Measurements from ENCODE around the gene AIG1.
"Not testable (repeated sequence)": the region's sequence is repeated elsewhere in the genome, so short reads cannot be mapped to it uniquely, and the experiment has no call there.

AIG1 gene

GRCh38 chr6:143074101-143074500 is 13.4 kb downstream of the AIG1 start:
- no peak for DNase-seq (ENCODE audit: low spot score)
- no peak for TF ChIP-seq CTCF (IDR thresholded peaks at IDR 0.05; ENCODE audit: extremely low read depth, insufficient read depth, missing control alignments)
- in situ Hi-C loops (cut with MboI; ENCODE audit: low pct_unique_long_range_greater_than_20kb, low sequenced_read_pairs, unreplicated experiment) = no loop called here

GRCh38 chr6:143074670-143075318 is 14.1 kb downstream of the AIG1 start:
- in situ Hi-C loops (cut with MboI; ENCODE audit: low pct_unique_long_range_greater_than_20kb, low sequenced_read_pairs, unreplicated experiment) = no loop called here
- DNase-seq (ENCODE audit: low spot score) = no peak

DNA sequence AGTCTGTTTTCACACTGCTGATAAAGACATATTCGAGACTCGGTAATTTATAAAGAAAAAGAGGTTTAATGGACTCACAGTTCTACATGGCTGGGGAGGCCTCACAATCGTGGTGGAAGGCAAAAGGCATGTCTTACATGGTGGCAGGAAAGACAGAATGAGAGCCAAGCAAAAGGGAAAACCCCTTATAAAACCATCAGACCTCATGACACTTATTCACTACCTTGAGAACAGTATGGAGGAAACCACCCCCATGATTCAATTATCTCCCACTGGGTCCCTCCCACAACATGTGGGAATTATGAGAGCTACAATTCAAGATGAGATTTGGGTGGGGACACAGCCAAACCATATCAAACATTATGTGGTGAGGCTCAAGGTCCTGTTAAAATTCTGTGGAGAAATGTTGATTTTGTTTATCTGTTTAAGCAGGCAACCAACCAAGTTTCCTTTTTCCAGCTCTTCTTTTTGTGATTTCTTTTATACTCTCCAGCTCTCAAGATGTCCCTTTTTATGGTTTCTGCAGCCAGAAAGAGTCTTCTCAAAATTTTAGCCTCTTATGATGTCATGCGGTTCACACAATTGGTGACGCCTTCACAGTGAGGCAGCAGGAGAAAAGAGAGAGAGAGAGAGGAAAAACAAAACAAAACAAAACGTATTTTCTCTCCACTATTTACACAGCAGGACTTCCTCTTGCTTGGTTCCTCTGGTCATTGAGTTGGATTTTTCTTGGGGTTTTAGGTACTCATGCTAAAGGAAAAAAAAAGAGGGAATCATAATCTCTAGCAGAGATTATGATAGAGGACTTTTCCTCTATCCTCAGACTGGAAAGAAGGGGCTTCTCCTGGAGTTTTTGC is 18.0 kb downstream of the AIG1 start:
- in situ Hi-C loops (cut with MboI; ENCODE audit: low pct_unique_long_range_greater_than_20kb, low sequenced_read_pairs, unreplicated experiment) = no loop called here

More at GRCh38 chr6:143074670-143075318, 14.1 kb downstream of the AIG1 start:
- no peak for TF ChIP-seq CTCF (IDR thresholded peaks at IDR 0.05; ENCODE audit: extremely low read depth, insufficient read depth, missing control alignments)

GRCh38 chr6:143079325-143079640 is 18.6 kb downstream of the AIG1 start:
- in situ Hi-C loops (cut with MboI; ENCODE audit: low pct_unique_long_range_greater_than_20kb, low sequenced_read_pairs, unreplicated experiment) = no loop called here
- no peak for TF ChIP-seq CTCF (IDR thresholded peaks at IDR 0.05; ENCODE audit: extremely low read depth, insufficient read depth, missing control alignments)
- no peak for DNase-seq (ENCODE audit: low spot score)

More for the DNA sequence above, 18.0 kb downstream of the AIG1 start:
- DNase-seq (ENCODE audit: low spot score) = no peak
- no peak for TF ChIP-seq CTCF (IDR thresholded peaks at IDR 0.05; ENCODE audit: extremely low read depth, insufficient read depth, missing control alignments)

DNA sequence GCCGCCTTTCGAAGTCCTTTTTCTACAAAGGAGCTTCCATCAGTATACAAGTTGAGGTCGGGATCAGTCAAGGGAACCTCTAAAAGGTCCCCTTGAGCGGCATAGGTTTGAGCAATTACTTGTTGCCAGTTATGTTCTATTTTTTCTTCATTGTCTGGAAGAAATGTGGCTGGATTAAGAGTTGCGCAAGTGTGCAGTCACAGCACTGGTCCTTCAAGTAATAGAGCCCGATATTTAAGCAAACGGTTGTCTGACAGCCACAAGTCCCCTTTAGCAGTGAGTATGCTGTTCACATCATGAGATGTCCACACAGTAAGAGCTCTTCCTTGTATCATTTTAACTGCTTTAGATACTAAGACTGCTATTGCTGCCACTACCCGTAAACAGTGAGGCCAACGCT is 21.6 kb downstream of the AIG1 start:
- DNase-seq (ENCODE audit: low spot score); in situ Hi-C loops (cut with MboI; ENCODE audit: low pct_unique_long_range_greater_than_20kb, low sequenced_read_pairs, unreplicated experiment): not testable (repeated sequence)

- DNase-seq (ENCODE audit: low spot score); in situ Hi-C loops (cut with MboI; ENCODE audit: low pct_unique_long_range_greater_than_20kb, low sequenced_read_pairs, unreplicated experiment): not testable (repeated sequence)
These were observed 23.3 kb downstream of the AIG1 start for GRCh38 chr6:143084019-143084418.

DNA sequence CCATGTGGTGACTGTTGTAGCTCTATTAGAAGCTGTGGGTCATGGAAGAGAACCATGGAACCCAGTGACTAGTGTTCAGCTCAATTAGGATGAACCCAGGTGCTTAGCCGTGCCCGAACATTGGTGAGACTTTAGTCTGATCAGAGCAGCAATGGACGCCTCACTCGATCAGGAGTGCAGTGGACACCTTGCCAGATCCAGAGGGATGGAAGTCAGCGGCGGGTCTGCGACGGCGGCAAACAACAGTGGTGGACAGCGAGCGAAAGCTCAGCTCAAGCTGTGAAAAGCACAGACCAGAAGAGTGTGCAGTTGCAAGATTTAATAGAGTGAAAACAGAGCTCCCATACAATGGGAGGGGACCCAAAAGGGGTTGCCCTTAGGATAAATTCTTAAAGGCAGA is 26.6 kb downstream of the AIG1 start:
- in situ Hi-C loops (cut with MboI; ENCODE audit: low pct_unique_long_range_greater_than_20kb, low sequenced_read_pairs, unreplicated experiment); DNase-seq (ENCODE audit: low spot score): not testable (repeated sequence)

GRCh38 chr6:143087856-143088255 is 27.2 kb downstream of the AIG1 start:
- in situ Hi-C loops (cut with MboI; ENCODE audit: low pct_unique_long_range_greater_than_20kb, low sequenced_read_pairs, unreplicated experiment) = no loop called here
- no peak for DNase-seq (ENCODE audit: low spot score)
- no peak for TF ChIP-seq CTCF (IDR thresholded peaks at IDR 0.05; ENCODE audit: extremely low read depth, insufficient read depth, missing control alignments)
